Ovary (tissue), 9 donors: ENCODE data around the gene AUTS2. TPM values are rescaled to one million over a fixed set of nuclear protein-coding genes. Genes with fewer than 3 reads are reported as not detected.

Experiments used
- DNase-seq, 5 donors: peaks; one replicate each; pipeline ENCODE4 v3.0.0-alpha.2; 2019 to 2020
- H3K27ac ChIP-seq, 2 donors: fragments of 200-600 bp; one replicate each; pipeline versions ENCODE4 v1.5.1 to v1.8.0; 2019 to 2022
- H3K27me3 ChIP-seq: fragments of 200-600 bp; one replicate; pipeline ENCODE4 v1.8.0; 2022
- H3K36me3 ChIP-seq: fragments of 200-600 bp; sonication (generic); one replicate; pipeline ENCODE4 v1.5.1; 2019
- H3K4me1 ChIP-seq: one replicate; pipeline ENCODE4 v1.8.1; 2013; ENCODE audit warnings: mild to moderate bottlenecking, moderate library complexity; ENCODE audit not compliant: insufficient read depth
- H3K4me3 ChIP-seq: fragments of 200-600 bp; sonication (generic); one replicate; pipeline ENCODE4 v1.5.1; 2017
- H3K9me3 ChIP-seq, 2 donors: fragments of 200-600 bp in 1 of 2; sonication (generic) in 1 of 2; one replicate each; pipeline versions ENCODE4 v1.5.1 to v1.8.1; 2013 to 2019; ENCODE audit warnings: mild to moderate bottlenecking in 1 of 2, moderate library complexity in 1 of 2
- CTCF ChIP-seq, 3 donors: fragments of 450-650 bp in 2 of 3; fragments of 200-600 bp in 1 of 3; IDR thresholded peaks; one replicate each; pipeline versions ENCODE4 v1.5.1 to v1.8.0; 2016 to 2022; ENCODE audit warnings: antibody characterized with exemption in 3 of 3, mild to moderate bottlenecking in 1 of 3
- EP300 ChIP-seq: sonication (generic); formaldehyde crosslinking; IDR thresholded peaks from one replicate; pipeline ENCODE4 v1.6.1; 2017; ENCODE audit warnings: antibody characterized with exemption
- POLR2A ChIP-seq: fragments of 450-650 bp; IDR thresholded peaks from one replicate; pipeline ENCODE4 v1.6.1; 2017; ENCODE audit warnings: antibody characterized with exemption, mild to moderate bottlenecking, moderate library complexity
- WGBS, 3 donors: extraction: QIAGEN DNeasy Blood & Tissue Kit in 1 of 3; methylation state at CpG; one replicate each; pipeline versions ENCODE4 v1.1.5 to v1.1.7; 2013 to 2017; 5-methylcytosine and 5-hydroxymethylcytosine counted together
- intact Hi-C, 4 donors: fragments of 100-400 bp; cut with DNase I; formaldehyde crosslinking; loops; one replicate each; pipeline versions ENCODE4 v1.11.0 to v1.15.1; 2022 to 2023
- polyA plus RNA-seq, 2 donors: library from polyadenylated mRNA; stranded (reverse); fragments of 200-250 nt in 1 of 2; fragments of 350-450 nt in 1 of 2; fragmentation: Illumina TruSeq in 1 of 2; extraction: RNeasy Lipid Tissue Mini Kit (QIAGEN cat#74804) in 1 of 2; gene quantifications; one replicate each; pipeline ENCODE4 v1.2.3, GENCODE V29; 2013 to 2014
- total RNA-seq, 7 donors: library from RNA; depleted of rRNA in 2 of 7; stranded (reverse); fragments of >200 nt in 2 of 7; fragmentation: NEBNext Ultra II Directional in 3 of 7; extraction: Animal tissue kit (Norgen Biotek cat#: 25700) in 3 of 7; gene quantifications; one replicate each; pipeline versions ENCODE4 v1.1.0 to v1.2.4, GENCODE V29; 2016 to 2023
- donor health status: DM: no; HTN: no; CAD: no; lungs with moderate emphysema.
- donor health status: DM: no; HTN: no; CAD: no.
- donor health status: Bipolar disorder and iron deficiency.
- donor health status: DM: yes; HTN: yes; CAD: no.
- donor health status: DM: no; HTN: no; CAD: no.
- donor health status: DM: yes; HTN: yes; CAD: no.

Gene AUTS2
- total and polyA plus RNA-seq, 9 donors = 18.3 to 60.9 (median 44.9) TPM

- DNase-seq = no peak
- no peak for TF ChIP-seq POLR2A
- no peak for TF ChIP-seq EP300
- no peak for TF ChIP-seq CTCF (IDR thresholded peaks at IDR 0.05)
- intact Hi-C loops = no loop called here
- H3K36me3 ChIP-seq = no peaks in the 10 kb centered on the region
- H3K4me3 ChIP-seq = no peak overlapping the region
- 71 to 82% (median 74%) methylated on average over 2 of the region's 2 CpGs for WGBS, 3 donors
- no peaks in the 10 kb centered on the region for H3K27me3 ChIP-seq
- H3K9me3 ChIP-seq = no peaks in the 10 kb centered on the region
- peaks cover 2% of the 10 kb centered on the region for H3K4me1 ChIP-seq
- H3K27ac ChIP-seq = no peak overlapping the region
Measured at GRCh38 chr7:70353330-70353945, 755.2 kb downstream of the AUTS2 start.

GRCh38 chr7:70353946-70354335, 755.7 kb downstream of the AUTS2 start:
- Histone ChIP-seq H3K36me3 (no peaks in the 10 kb centered on the region), H3K27me3 (no peaks in the 10 kb centered on the region), H3K27ac (no peak overlapping the region), H3K4me1 (peaks cover 2% of the 10 kb centered on the region), H3K9me3 (no peaks in the 10 kb centered on the region), H3K4me3 (no peak overlapping the region)
- no peak for TF ChIP-seq EP300
- no peak for TF ChIP-seq CTCF (IDR thresholded peaks at IDR 0.05)
- TF ChIP-seq POLR2A = no peak
- intact Hi-C loops = no loop called here
- WGBS, 3 donors = 84 to 91% (median 90%) methylated on average over 4 of the region's 4 CpGs
- DNase-seq = no peak

GRCh38 chr7:70354409-70355169, 756.3 kb downstream of the AUTS2 start:
- no peak overlapping the region for H3K4me3 ChIP-seq
- peaks cover 2% of the 10 kb centered on the region for H3K4me1 ChIP-seq
- no peaks in the 10 kb centered on the region for H3K36me3 ChIP-seq
- no peak for DNase-seq
- H3K27ac ChIP-seq = no peak overlapping the region
- TF ChIP-seq POLR2A (no peak), CTCF (IDR thresholded peaks at IDR 0.05) (no peak), EP300 (no peak)
- intact Hi-C loops = no loop called here
- H3K9me3 ChIP-seq = no peaks in the 10 kb centered on the region
- H3K27me3 ChIP-seq = no peaks in the 10 kb centered on the region
- WGBS, 3 donors = 92 to 95% (median 92%) methylated on average over 8 of the region's 8 CpGs

- no peak overlapping the region for H3K27ac ChIP-seq
- H3K4me3 ChIP-seq = no peak overlapping the region
- no peak for TF ChIP-seq EP300
- no peak for TF ChIP-seq CTCF (IDR thresholded peaks at IDR 0.05)
- no peak for TF ChIP-seq POLR2A
- 86 to 87% (median 87%) methylated on average over 10 of the region's 10 CpGs for WGBS, 3 donors
- no peaks in the 10 kb centered on the region for H3K27me3 ChIP-seq
- H3K36me3 ChIP-seq = no peaks in the 10 kb centered on the region
- H3K4me1 ChIP-seq = peaks cover 2% of the 10 kb centered on the region
- intact Hi-C loops = no loop called here
- no peaks in the 10 kb centered on the region for H3K9me3 ChIP-seq
- no peak for DNase-seq
Measured at GRCh38 chr7:70355198-70356020, 757.1 kb downstream of the AUTS2 start.
